ENCODE measurements around the gene PLEKHA4. TPM values are rescaled to one million over a fixed set of nuclear protein-coding genes. Genes with fewer than 3 reads are reported as not detected.
"Not testable (repeated sequence)": the region's sequence is repeated elsewhere in the genome, so short reads cannot be mapped to it uniquely, and the experiment has no call there.

PLEKHA4 gene
- total RNA-seq, 1 donor from 2014 or later = 1.9 TPM

DNA sequence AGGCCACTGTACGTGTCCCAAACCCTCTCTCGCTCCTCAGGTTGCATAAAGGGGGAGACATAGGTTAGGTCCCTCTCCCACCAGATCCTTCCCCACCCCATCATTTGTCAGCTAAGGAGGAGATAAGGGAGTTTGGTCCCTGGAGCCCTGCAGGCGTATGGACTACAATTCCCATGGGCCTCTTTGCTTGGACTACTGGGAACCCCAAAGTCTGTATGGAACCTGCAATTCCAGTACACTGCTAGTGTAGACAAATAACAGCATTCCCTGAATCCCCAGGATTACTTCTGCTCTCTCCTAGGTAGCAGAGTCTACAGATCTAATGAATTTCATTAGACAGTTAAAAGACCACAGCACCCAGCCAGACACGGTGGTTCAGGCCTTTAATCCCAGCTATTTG, 16.1 kb downstream of the PLEKHA4 start:
- Mint-ChIP-seq H3K4me1 (ENCODE audit: low read depth) (no peaks in the 10 kb centered on the region), H3K9me3 (no peaks in the 10 kb centered on the region), H3K27ac (no peak overlapping the region), H3K4me3 (no peak overlapping the region), H3K36me3 (ENCODE audit: low read depth) (no peaks in the 10 kb centered on the region), H3K27me3 (ENCODE audit: insufficient read depth) (peaks cover 2% of the 10 kb centered on the region)
- intact Hi-C loops (cut with micrococcal nuclease) = no loop called here
- DNase-seq (ENCODE audit: low spot score) = no peak

DNA sequence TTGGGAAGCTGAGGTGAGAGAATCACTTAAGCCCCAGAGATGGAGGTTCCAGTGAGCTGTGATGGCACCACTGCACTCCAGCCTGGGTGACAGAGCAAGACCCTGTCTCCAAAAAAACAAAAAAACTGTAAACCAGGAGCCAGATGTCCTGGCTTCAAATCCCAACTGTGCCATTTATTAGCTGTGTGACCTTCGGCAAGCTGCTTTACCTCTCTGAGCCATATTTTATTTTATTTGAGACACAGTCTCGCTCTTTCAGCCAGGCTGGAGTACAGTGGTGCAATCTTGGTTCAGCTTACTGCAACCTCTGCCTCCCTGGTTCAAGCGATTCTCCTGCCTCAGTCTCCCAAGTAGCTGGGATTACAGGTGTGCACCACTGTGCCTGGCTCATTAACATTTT, 21.8 kb downstream of the PLEKHA4 start:
- intact Hi-C loops (cut with micrococcal nuclease); H3K4me3 Mint-ChIP-seq; H3K36me3 Mint-ChIP-seq (ENCODE audit: low read depth); H3K27ac Mint-ChIP-seq; H3K27me3 Mint-ChIP-seq (ENCODE audit: insufficient read depth); H3K9me3 Mint-ChIP-seq; H3K4me1 Mint-ChIP-seq (ENCODE audit: low read depth); DNase-seq (ENCODE audit: low spot score): not testable (repeated sequence)

DNA sequence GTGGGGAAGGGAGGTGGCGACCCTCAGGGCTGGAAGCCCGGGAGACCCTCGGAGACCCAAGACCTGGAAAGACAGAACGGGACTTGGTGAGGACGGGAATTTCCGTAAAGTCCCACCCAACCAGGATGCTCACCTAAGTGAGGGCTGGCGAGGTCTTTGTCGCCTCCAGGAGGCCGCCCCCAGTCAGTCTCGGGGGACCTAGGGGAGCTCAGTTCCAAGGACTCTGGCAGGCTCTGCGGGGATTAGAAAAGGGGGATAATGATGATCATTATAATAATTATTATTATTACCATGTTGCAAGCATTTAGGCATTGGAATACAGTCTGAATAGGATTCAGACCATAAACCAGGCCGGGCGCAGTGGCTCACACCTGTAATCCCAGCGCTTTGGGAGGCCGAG, 23.0 kb downstream of the PLEKHA4 start:
- Mint-ChIP-seq H3K4me1 (ENCODE audit: low read depth) (no peaks in the 10 kb centered on the region), H3K9me3 (no peaks in the 10 kb centered on the region), H3K36me3 (ENCODE audit: low read depth) (no peaks in the 10 kb centered on the region), H3K27me3 (ENCODE audit: insufficient read depth) (peaks cover 2% of the 10 kb centered on the region), H3K27ac (no peak overlapping the region), H3K4me3 (no peak overlapping the region)
- intact Hi-C loops (cut with micrococcal nuclease) = no loop called here
- DNase-seq (ENCODE audit: low spot score) = no peak

DNA sequence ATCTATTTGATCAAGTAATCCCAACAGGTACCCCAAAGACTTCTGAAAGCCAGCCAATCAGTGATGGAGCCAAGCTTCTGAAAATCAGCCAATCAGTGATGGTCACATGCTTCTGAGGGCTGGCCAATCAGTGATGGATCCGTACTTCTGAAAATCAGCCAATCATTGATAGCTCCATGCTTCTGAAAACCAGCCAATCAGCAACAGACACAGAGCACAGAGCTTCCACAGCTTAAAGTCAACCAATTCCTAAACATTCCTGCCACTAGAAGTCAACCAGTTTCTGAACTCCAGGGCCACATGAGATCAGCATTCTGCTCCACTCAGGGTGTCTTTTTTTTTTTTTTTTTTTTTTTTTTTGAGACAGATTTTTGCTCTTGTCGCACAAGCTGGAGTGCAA, 23.9 kb downstream of the PLEKHA4 start:
- no peak overlapping the region for H3K27ac Mint-ChIP-seq
- intact Hi-C loops (cut with micrococcal nuclease) = no loop called here
- peaks cover 2% of the 10 kb centered on the region for H3K27me3 Mint-ChIP-seq (ENCODE audit: insufficient read depth)
- no peak overlapping the region for H3K4me3 Mint-ChIP-seq
- H3K36me3 Mint-ChIP-seq (ENCODE audit: low read depth) = no peaks in the 10 kb centered on the region
- H3K4me1 Mint-ChIP-seq (ENCODE audit: low read depth) = no peaks in the 10 kb centered on the region
- DNase-seq (ENCODE audit: low spot score) = no peak
- H3K9me3 Mint-ChIP-seq = no peaks in the 10 kb centered on the region

DNA sequence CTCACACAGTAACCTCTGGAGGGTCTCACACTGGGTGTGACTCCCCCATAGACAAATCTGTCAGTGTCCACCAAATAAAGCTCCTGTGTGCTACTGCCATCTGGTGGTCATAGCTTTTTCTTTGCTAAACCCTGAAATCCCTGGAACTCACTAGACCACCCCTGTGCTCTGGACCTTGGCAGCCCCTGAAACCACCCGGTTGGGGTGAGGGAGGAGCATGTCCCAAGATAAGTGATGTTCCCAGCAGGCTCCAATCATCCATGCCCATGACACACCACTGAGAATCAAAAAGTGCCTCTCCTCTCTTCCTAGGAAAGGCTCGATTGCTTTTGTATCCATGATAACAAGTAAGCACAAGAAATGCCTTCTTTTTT, 25.6 kb downstream of the PLEKHA4 start:
- peak; percentile 22 for DNase-seq (ENCODE audit: low spot score)
- Mint-ChIP-seq H3K27me3 (ENCODE audit: insufficient read depth) (peaks cover under 1% of the 10 kb centered on the region), H3K9me3 (no peaks in the 10 kb centered on the region), H3K4me3 (no peak overlapping the region), H3K4me1 (ENCODE audit: low read depth) (no peaks in the 10 kb centered on the region), H3K27ac (no peak overlapping the region), H3K36me3 (ENCODE audit: low read depth) (no peaks in the 10 kb centered on the region)
- intact Hi-C loops (cut with micrococcal nuclease) = loop anchor here (1.0 to 2.0 kb wide), 3 partner anchors 54 to 198 kb away; no protein-coding TSS in a partner anchor

DNA sequence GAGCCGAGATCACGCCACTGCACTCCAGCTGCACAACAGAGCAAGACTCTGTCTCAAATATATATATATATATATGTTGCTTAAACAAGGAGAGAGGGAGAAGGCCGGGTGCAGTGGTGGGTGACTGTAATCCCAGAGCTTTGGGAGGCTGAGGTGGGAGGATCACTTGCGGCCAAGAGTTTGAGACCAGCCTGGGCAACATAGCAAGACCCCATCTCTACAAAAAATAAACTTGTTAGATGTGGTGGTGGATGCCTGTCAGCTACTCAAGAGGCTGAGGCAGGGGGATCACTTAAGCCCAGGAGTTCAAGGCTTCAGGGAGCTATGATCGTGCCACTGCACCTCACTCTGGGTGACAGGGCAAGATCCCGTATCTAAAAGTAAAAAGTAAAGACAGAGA, 26.8 kb downstream of the PLEKHA4 start:
- no peaks in the 10 kb centered on the region for H3K9me3 Mint-ChIP-seq
- DNase-seq (ENCODE audit: low spot score) = no peak
- H3K27me3 Mint-ChIP-seq (ENCODE audit: insufficient read depth) = peaks cover 5% of the 10 kb centered on the region
- H3K4me1 Mint-ChIP-seq (ENCODE audit: low read depth) = peaks cover 6% of the 10 kb centered on the region
- no peak overlapping the region for H3K4me3 Mint-ChIP-seq
- no peak overlapping the region for H3K27ac Mint-ChIP-seq
- intact Hi-C loops (cut with micrococcal nuclease) = no loop called here
- H3K36me3 Mint-ChIP-seq (ENCODE audit: low read depth) = no peaks in the 10 kb centered on the region

DNA sequence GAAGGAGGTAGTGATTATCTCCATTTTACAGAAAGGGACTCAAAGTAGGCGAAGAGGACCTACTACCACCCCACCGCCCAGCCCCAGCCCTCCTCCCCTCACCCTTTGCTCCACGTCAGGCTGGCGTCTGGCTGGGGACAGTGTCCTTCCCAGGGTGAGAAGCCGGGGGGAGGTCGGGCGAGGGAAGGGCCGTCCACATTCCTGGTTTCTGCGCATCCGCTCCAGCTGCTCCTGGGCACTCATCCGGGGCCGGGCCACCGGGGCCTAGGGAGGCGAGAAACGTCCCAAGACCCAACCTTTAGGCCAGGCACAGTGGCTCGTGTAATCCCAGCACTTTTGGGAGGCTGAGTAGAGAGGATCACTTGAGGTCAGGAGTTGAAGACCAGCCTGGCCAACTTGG, 27.4 kb downstream of the PLEKHA4 start:
- intact Hi-C loops (cut with micrococcal nuclease) = no loop called here
- Mint-ChIP-seq H3K4me3 (no peak overlapping the region), H3K9me3 (no peaks in the 10 kb centered on the region), H3K27me3 (ENCODE audit: insufficient read depth) (peaks cover 5% of the 10 kb centered on the region), H3K4me1 (ENCODE audit: low read depth) (peaks cover 11% of the 10 kb centered on the region), H3K27ac (no peak overlapping the region), H3K36me3 (ENCODE audit: low read depth) (no peaks in the 10 kb centered on the region)
- DNase-seq (ENCODE audit: low spot score) = no peak

DNA sequence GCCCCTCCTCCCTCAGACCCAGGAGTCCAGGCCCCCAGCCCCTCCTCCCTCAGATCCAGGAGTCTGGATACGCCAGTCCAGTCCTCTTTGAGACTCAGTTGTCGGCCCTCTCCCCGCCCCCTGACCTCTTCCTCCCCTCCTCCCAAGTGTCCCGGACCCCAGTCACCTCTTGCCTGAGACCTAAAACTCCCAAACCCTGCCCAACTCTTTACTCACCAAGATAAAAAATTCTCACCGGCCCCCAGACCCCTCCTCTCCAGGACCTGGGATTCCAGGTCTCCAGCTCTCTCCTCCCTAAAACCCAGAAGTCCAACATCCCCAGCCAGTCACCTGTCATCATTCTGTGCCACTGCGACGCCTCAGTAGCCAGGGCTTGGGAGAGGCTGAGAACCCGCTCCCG, 30.7 kb downstream of the PLEKHA4 start:
- no peaks in the 10 kb centered on the region for H3K36me3 Mint-ChIP-seq (ENCODE audit: low read depth)
- H3K4me1 Mint-ChIP-seq (ENCODE audit: low read depth) = peaks cover 23% of the 10 kb centered on the region
- no peak overlapping the region for H3K27ac Mint-ChIP-seq
- DNase-seq (ENCODE audit: low spot score) = no peak
- peaks cover 7% of the 10 kb centered on the region for H3K27me3 Mint-ChIP-seq (ENCODE audit: insufficient read depth)
- no peak overlapping the region for H3K4me3 Mint-ChIP-seq
- no peaks in the 10 kb centered on the region for H3K9me3 Mint-ChIP-seq
- intact Hi-C loops (cut with micrococcal nuclease) = loop anchor here (2.0 kb wide), 1 partner anchor 99 kb away; no protein-coding TSS in a partner anchor

DNA sequence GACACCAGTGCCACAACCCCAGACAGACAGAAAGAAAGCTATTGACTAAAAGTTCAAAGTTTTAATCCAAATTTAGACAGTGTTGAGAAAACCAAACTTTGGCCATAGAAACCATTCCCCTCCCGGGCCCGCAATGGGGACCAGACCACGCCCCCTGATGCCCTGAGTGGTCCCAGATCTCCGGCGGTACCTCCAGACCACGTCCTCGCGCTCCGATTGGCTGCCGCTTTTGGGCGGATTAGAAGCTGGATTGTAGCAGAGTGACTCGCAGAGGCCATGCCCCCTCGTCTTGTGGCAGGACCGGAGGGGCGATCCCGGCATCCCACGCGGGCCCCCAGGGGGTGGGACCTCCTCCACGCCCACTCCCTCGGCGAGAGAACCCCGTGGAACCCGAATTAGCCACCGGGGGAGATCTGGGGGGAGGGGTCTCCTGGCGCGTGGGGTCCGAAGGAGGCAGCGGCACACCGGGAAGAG, 31.3 kb downstream of the PLEKHA4 start:
- Mint-ChIP-seq H3K4me3 (peak overlapping the region; percentile 84), H3K9me3 (no peaks in the 10 kb centered on the region), H3K27me3 (ENCODE audit: insufficient read depth) (peaks cover 7% of the 10 kb centered on the region), H3K36me3 (ENCODE audit: low read depth) (no peaks in the 10 kb centered on the region), H3K4me1 (ENCODE audit: low read depth) (peaks cover 23% of the 10 kb centered on the region), H3K27ac (peak overlapping the region; percentile 80)
- intact Hi-C loops (cut with micrococcal nuclease) = loop anchor here (2.0 kb wide), 1 partner anchor 98 kb away; no protein-coding TSS in a partner anchor
- peak; percentile 65 for DNase-seq (ENCODE audit: low spot score)

DNA sequence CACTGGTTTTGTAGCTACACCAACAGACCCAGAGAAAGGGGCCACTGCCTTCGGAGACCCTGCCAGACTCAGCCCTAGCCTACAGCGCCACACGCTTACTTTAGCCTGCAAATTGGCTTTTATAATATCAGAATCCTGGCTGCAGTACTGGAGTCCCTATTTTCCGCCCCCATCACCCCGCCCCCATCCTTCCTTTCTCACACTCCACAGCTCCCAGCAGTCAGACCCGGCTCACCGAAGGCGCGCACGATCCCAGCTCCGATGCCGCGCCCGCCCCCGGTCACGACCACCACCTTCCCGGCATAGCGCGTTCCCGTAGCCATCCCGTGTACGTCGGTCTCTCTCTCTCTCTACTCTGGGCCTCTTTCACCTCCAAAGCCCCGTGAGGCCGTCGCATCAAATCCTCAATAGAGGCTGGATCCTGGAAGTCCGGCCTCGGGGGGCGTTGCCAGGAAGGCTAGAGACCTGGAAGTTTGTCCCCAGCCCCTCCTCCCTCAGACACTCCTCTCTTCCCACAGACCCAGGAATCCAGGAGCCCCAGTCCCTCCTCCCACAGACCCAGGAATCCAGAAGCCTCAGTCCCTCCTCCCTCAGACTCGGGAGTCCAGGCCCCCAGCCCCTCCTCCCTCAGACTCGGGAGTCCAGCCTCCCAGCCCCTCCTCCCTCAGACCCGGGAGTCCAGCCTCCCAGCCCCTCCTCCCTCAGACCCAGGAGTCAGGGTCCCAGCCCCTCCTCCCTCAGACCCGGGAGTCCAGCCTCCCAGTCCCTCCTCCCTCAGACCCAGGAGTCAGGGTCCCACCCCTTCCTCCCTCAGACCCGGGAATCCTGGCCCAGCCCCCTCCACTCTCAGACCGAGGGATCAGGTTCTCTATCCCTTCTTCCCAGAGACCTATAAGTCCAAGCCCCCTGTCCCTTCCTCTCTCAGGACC, 32.1 kb downstream of the PLEKHA4 start, which contains the start of gene HSD17B14:
TSS of gene HSD17B14 (minus strand) at position 403 of the 929 bp plus-strand sequence. CDS start at position 323, 80 bp downstream.
- Mint-ChIP-seq H3K4me3 (peak within 1 kb of the TSS; percentile 84), H3K36me3 (ENCODE audit: low read depth) (no peaks in the 10 kb centered on the region), H3K27ac (peak within 1 kb of the TSS; percentile 87), H3K27me3 (ENCODE audit: insufficient read depth) (peaks cover 7% of the 10 kb centered on the region), H3K4me1 (ENCODE audit: low read depth) (peaks cover 23% of the 10 kb centered on the region), H3K9me3 (no peaks in the 10 kb centered on the region)
- DNase-seq (ENCODE audit: low spot score) = no peak
- intact Hi-C loops (cut with micrococcal nuclease) = loop anchor here (2.0 kb wide), 1 partner anchor 98 kb away; no protein-coding TSS in a partner anchor

DNA sequence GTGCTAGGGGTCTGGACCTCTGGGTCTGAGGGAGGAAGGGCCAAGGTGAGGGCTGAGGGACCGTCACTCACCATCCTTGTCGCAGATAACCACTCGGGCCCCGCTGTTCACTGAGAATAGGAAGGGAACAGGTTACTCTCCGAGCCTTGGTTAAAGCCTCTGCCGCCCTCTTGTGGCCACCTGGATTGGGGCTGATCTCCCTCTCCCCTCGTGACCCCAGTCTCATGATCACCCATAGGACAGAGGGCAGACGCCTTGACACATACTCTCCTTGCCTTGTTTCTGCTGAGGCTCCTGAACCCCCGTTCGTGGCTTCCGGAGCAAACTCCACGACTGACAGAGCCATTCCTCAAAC, 32.7 kb downstream of the PLEKHA4 start:
- Mint-ChIP-seq H3K36me3 (ENCODE audit: low read depth) (no peaks in the 10 kb centered on the region), H3K27me3 (ENCODE audit: insufficient read depth) (peaks cover 7% of the 10 kb centered on the region), H3K4me3 (peak overlapping the region; percentile 84), H3K9me3 (no peaks in the 10 kb centered on the region), H3K27ac (peak overlapping the region; percentile 87), H3K4me1 (ENCODE audit: low read depth) (peaks cover 23% of the 10 kb centered on the region)
- intact Hi-C loops (cut with micrococcal nuclease) = loop anchor here (1.0 to 2.0 kb wide), 8 partner anchors 24 to 189 kb away; partner anchors contain the start of genes BCAT2, CA11, GYS1 and RUVBL2
- peak; percentile 87 for DNase-seq (ENCODE audit: low spot score)

DNA sequence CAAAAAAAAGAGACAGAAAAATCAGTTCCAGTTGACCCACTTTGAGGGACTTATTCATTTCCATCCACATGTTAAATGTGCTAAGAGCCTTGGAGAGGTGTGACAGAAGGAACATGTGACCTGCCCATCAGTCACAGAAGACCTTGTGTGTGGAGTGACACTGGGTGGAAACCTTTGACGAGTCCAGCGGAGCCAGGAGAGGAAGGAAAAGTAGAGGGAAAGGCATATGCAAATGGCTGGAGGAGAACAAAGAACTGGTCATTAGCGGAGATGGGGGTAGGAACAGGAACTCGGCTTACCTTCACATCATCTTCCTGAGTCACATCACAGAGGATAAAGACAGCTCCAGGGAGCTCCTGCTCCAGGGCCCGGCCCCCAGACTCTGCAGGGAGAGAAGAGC, 34.4 kb downstream of the PLEKHA4 start:
- peaks cover 7% of the 10 kb centered on the region for H3K27me3 Mint-ChIP-seq (ENCODE audit: insufficient read depth)
- H3K4me3 Mint-ChIP-seq = no peak overlapping the region
- peaks cover 23% of the 10 kb centered on the region for H3K4me1 Mint-ChIP-seq (ENCODE audit: low read depth)
- intact Hi-C loops (cut with micrococcal nuclease) = loop anchor here (2.0 kb wide), 1 partner anchor 137 kb away; no protein-coding TSS in a partner anchor
- H3K9me3 Mint-ChIP-seq = no peaks in the 10 kb centered on the region
- no peak for DNase-seq (ENCODE audit: low spot score)
- peak overlapping the region; percentile 69 for H3K27ac Mint-ChIP-seq
- no peaks in the 10 kb centered on the region for H3K36me3 Mint-ChIP-seq (ENCODE audit: low read depth)

DNA sequence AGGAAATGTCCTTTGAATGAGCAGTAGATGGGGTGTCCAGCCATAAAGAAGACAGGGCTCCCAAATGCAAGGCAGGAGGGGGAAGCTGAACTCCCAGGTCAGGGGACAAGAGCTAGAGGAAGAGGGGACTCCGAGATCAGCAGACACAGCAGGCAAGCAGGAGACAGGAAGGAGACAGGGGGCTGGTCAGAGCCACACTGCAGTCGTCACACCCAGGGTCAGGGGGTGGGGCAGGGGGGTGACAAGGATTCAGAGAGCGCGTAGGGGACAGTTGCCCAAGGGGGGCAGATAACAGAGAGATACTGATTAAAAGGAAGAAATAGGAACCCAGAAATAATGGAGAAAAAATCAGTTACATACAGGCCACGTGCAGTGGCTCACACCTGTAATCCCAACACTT, 35.4 kb downstream of the PLEKHA4 start:
- Mint-ChIP-seq H3K9me3 (no peaks in the 10 kb centered on the region), H3K27me3 (ENCODE audit: insufficient read depth) (peaks cover 7% of the 10 kb centered on the region), H3K36me3 (ENCODE audit: low read depth) (no peaks in the 10 kb centered on the region), H3K4me1 (ENCODE audit: low read depth) (peaks cover 23% of the 10 kb centered on the region), H3K4me3 (no peak overlapping the region), H3K27ac (no peak overlapping the region)
- DNase-seq (ENCODE audit: low spot score) = no peak
- intact Hi-C loops (cut with micrococcal nuclease) = no loop called here
